Daoy (cell line): ENCODE data around the gene TIMM13. TPM values are rescaled to one million over a fixed set of nuclear protein-coding genes. Genes with fewer than 3 reads are reported as not detected.

Experiments
- DNase-seq: peaks from one replicate; pipeline ENCODE4 v3.0.0-alpha.2; 2015; ENCODE audit warnings: low read depth
- total RNA-seq: library from RNA; depleted of rRNA; stranded (reverse); fragments of >200 nt; shearing (Covaris generic); gene quantifications from 2 replicates; pipeline ENCODE4 v1.2.3, GENCODE V29; 2014

The TIMM13 gene
- total RNA-seq, 1 experiment from 2014 or later = 54.0 TPM

- no peak for DNase-seq
These were observed 27.8 kb upstream of the TIMM13 start for GRCh38 chr19:2454962-2455850.

GRCh38 chr19:2454199-2454961 is 27.0 kb upstream of the TIMM13 start:
- no peak for DNase-seq

GRCh38 chr19:2453431-2454025 is 26.1 kb upstream of the TIMM13 start:
- no peak for DNase-seq

- no peak for DNase-seq
These were observed 24.4 kb upstream of the TIMM13 start for GRCh38 chr19:2451741-2452140.

GRCh38 chr19:2451138-2451537 is 23.8 kb upstream of the TIMM13 start:
- DNase-seq = no peak

GRCh38 chr19:2449019-2449418 is 21.6 kb upstream of the TIMM13 start:
- DNase-seq = no peak

GRCh38 chr19:2446381-2446780 is 19.0 kb upstream of the TIMM13 start:
- no peak for DNase-seq

GRCh38 chr19:2444251-2445002 is 17.0 kb upstream of the TIMM13 start:
- no peak for DNase-seq

- DNase-seq = no peak
These were observed 16.4 kb upstream of the TIMM13 start for GRCh38 chr19:2443785-2444182.

- no peak for DNase-seq
These were observed 15.9 kb upstream of the TIMM13 start for GRCh38 chr19:2443116-2443784.

- DNase-seq = no peak
These were observed 13.8 kb upstream of the TIMM13 start for GRCh38 chr19:2441096-2441752.

- DNase-seq = no peak
These were observed 13.1 kb upstream of the TIMM13 start for GRCh38 chr19:2440515-2440914.

- DNase-seq = no peak
These were observed 10.8 kb upstream of the TIMM13 start for GRCh38 chr19:2438178-2438577.

GRCh38 chr19:2436926-2437325 is 9.5 kb upstream of the TIMM13 start:
- DNase-seq = no peak

- DNase-seq = no peak
These were observed 9.0 kb upstream of the TIMM13 start for GRCh38 chr19:2436384-2436783.

GRCh38 chr19:2434721-2435265 is 7.4 kb upstream of the TIMM13 start:
- no peak for DNase-seq

- DNase-seq = no peak
These were observed 6.9 kb upstream of the TIMM13 start for GRCh38 chr19:2434267-2434666.

- no peak for DNase-seq
These were observed 6.5 kb upstream of the TIMM13 start for GRCh38 chr19:2433854-2434253.

- DNase-seq = no peak
These were observed 4.9 kb upstream of the TIMM13 start for GRCh38 chr19:2432131-2432848.
